HEK293T (cell line): Measurements from ENCODE around the gene ZFPM1.

Experiments
- CTCF ChIA-PET: fragments of 350-600 bp; formaldehyde crosslinking; extraction: SDS; loops from one replicate; lab custom pipeline; 2021; ENCODE audit warnings: antibody characterized with exemption, inconsistent platforms; lab: Yijun Ruan, JAX
- POLR2A ChIA-PET: fragments of 350-600 bp; formaldehyde crosslinking; extraction: SDS; loops from one replicate; lab custom pipeline; 2020; ENCODE audit warnings: antibody characterized with exemption, inconsistent platforms; lab: Yijun Ruan, JAX
- DNase-seq: peaks from one replicate; pipeline ENCODE4 v3.0.0; 2012; ENCODE audit warnings: mixed read lengths; ENCODE audit errors: extremely low spot score
- ARNT ChIP-seq: fragments of 450-650 bp; IDR thresholded peaks from 2 replicates; pipeline ENCODE4 v1.6.1; 2017; ENCODE audit warnings: mild to moderate bottlenecking
- BHLHE40 ChIP-seq: fragments of 450-650 bp; IDR thresholded peaks from 2 replicates; pipeline ENCODE4 v1.6.1; 2016; ENCODE audit warnings: mild to moderate bottlenecking, moderate library complexity, borderline replicate concordance
- CTBP1 ChIP-seq: fragments of 450-650 bp; IDR thresholded peaks from 2 replicates; pipeline ENCODE4 v1.6.1; 2016; ENCODE audit warnings: borderline replicate concordance
- ELF4 ChIP-seq: fragments of 450-650 bp; IDR thresholded peaks from 2 replicates; pipeline ENCODE4 v1.6.1; 2017; ENCODE audit warnings: antibody characterized with exemption
- FOXA1 ChIP-seq: fragments of 450-650 bp; IDR thresholded peaks from 2 replicates; pipeline ENCODE4 v1.6.1; 2016; ENCODE audit warnings: mild to moderate bottlenecking
- FOXK2 ChIP-seq: fragments of 450-650 bp; IDR thresholded peaks from 2 replicates; pipeline ENCODE4 v1.6.1; 2016; ENCODE audit warnings: mild to moderate bottlenecking
- FOXM1 ChIP-seq: fragments of 450-650 bp; IDR thresholded peaks from 2 replicates; pipeline ENCODE4 v1.6.1; 2017; ENCODE audit warnings: mild to moderate bottlenecking, borderline replicate concordance
- HDGF ChIP-seq: fragments of 450-650 bp; IDR thresholded peaks from 2 replicates; pipeline ENCODE4 v1.6.1; 2017; ENCODE audit warnings: antibody characterized with exemption, borderline replicate concordance
- L3MBTL2 ChIP-seq: fragments of 450-650 bp; conservative IDR thresholded peaks from 2 replicates; pipeline ENCODE4 v1.6.1; 2016; ENCODE audit warnings: mild to moderate bottlenecking
- LEF1 ChIP-seq: fragments of 450-650 bp; IDR thresholded peaks from 2 replicates; pipeline ENCODE4 v1.6.1; 2017; ENCODE audit warnings: mild to moderate bottlenecking, borderline replicate concordance
- NFRKB ChIP-seq: fragments of 450-650 bp; IDR thresholded peaks from 2 replicates; pipeline ENCODE4 v1.6.1; 2016; ENCODE audit warnings: mild to moderate bottlenecking, moderate library complexity
- SP1 ChIP-seq: fragments of 450-650 bp; IDR thresholded peaks from 2 replicates; pipeline ENCODE4 v1.6.1; 2017
- SUZ12 ChIP-seq: fragments of 450-650 bp; IDR thresholded peaks from 2 replicates; pipeline ENCODE4 v1.6.1; 2016; ENCODE audit warnings: mild to moderate bottlenecking
- TARDBP ChIP-seq: fragments of 450-650 bp; IDR thresholded peaks from 2 replicates; pipeline ENCODE4 v1.6.1; 2016
- ZNF384 ChIP-seq: fragments of 450-650 bp; IDR thresholded peaks from 2 replicates; pipeline ENCODE4 v1.6.1; 2016
- TF ChIP-seq, protein P1 (sequence below): fragments of 450-650 bp; IDR thresholded peaks from 2 replicates; pipeline ENCODE4 v1.6.1; 2016

ZFPM1 gene

DNA sequence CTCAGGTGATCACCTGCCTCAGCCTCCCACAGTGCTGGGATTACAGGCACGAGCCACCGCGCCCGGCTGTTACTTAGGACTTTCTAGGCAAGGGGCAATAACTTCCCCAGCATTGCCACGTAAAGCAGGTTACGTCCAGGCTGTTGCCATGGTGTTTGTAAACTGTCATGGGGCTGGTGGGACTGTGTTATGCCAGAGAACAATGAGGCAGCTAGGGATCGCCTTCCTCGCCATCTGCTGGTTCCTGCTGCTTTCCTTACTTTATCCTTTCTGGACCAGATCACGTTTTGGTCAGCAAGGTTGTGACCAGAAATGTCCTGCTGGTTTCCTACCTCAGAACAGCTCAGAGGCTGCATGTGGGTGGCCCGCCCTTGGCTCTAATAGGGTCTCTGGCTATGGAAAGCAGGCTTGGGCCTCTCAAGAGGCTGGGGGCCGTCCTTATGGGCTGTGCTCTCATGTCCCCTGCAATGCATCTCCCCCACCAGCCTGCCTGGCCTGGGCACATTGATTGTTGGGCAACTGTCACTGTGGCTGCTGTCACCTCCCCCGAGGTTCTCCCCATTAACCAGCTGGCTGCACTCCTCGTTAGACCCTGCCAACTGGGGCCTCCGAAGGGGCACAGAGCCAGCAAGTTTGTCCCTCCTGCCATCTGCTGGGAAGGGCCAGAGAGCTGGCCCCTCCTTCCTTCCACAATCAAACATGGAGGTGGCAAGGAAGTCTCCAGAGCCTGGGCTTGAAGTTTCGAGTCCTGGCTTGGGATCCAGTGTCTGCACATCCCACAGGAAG, 88.9 kb downstream of the ZFPM1 start:
- no peak for TF ChIP-seq FOXM1
- no peak for TF ChIP-seq SUZ12
- TF ChIP-seq HDGF: no peak
- TF ChIP-seq, protein P1, sequence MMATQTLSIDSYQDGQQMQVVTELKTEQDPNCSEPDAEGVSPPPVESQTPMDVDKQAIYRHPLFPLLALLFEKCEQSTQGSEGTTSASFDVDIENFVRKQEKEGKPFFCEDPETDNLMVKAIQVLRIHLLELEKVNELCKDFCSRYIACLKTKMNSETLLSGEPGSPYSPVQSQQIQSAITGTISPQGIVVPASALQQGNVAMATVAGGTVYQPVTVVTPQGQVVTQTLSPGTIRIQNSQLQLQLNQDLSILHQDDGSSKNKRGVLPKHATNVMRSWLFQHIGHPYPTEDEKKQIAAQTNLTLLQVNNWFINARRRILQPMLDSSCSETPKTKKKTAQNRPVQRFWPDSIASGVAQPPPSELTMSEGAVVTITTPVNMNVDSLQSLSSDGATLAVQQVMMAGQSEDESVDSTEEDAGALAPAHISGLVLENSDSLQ: no peak
- TF ChIP-seq CTBP1: no peak
- TF ChIP-seq ARNT: no peak
- TF ChIP-seq FOXK2: no peak
- TF ChIP-seq TARDBP: no peak
- no peak for TF ChIP-seq BHLHE40
- TF ChIP-seq NFRKB: no peak
- TF ChIP-seq SP1: no peak
- TF ChIP-seq L3MBTL2: no peak
- no peak for TF ChIP-seq ELF4
- no peak for TF ChIP-seq ZNF384
- no peak for TF ChIP-seq LEF1
- TF ChIP-seq FOXA1: no peak
- no peak for DNase-seq
- ChIA-PET CTCF (interaction anchor here (0.5 kb wide), 1 partner anchor 66 kb away, joined by 3 read pairs; no protein-coding TSS in a partner anchor), POLR2A (no interaction called here)

DNA sequence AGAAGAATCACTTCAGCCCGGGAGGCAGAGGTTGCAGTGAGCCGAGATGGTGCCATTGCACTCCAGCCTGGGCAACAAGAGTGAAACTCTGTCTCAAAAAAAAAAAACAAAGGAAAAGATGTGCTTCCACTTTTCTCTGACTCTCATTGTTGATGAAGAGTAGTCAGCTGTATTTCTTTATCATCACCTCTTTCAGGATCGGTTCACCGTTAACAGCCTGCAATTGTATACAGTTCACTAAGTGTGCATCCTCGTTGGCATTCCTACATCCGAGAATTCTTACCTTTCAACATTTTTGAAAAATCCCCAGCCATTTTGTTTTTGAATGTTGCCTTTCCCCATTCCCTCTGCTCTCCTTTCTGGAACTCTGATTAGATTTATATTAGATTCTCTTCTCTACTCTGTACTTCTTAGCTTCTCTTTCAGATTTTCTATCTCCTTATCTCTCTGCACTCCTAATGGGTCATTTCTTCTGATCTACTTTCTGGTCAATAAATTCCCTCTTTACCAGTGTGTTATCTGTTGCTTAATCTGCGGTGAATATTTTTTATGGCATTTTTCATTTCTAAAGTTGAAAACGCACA, 90.2 kb downstream of the ZFPM1 start:
- ChIA-PET POLR2A (no interaction called here), CTCF (no interaction called here)
- no peak for DNase-seq
- TF ChIP-seq BHLHE40 (no peak), SUZ12 (no peak), FOXA1 (no peak), CTBP1 (no peak), ARNT (no peak), FOXK2 (no peak), SP1 (no peak), FOXM1 (no peak), ZNF384 (no peak)
- TF ChIP-seq, protein P1: no peak

DNA sequence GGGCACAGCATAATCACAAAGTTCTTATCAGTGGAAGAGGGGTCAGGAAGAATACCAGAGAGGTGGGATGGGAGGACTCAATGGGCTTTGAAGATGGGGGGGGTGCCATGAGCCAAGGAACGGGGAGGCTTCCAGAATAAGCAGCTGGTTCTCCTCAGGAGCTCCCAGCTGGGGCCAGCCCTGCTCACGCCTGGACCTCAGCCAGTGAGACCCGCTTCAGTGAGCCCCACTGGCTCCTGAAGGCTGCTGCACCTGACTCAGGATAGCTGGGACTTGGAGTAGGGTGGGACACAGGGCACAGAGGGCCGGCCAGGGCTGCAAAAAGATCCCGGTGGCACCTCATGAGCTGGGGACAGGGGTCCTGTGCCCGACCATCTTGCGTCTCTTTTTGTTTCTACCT, 92.7 kb downstream of the ZFPM1 start:
- no peak for TF ChIP-seq FOXM1
- TF ChIP-seq NFRKB: no peak
- TF ChIP-seq L3MBTL2: no peak
- TF ChIP-seq ZNF384: no peak
- TF ChIP-seq LEF1: no peak
- no peak for TF ChIP-seq FOXK2
- TF ChIP-seq, protein P1: no peak
- no peak for TF ChIP-seq TARDBP
- no peak for TF ChIP-seq ARNT
- TF ChIP-seq ELF4: no peak
- TF ChIP-seq FOXA1: no peak
- TF ChIP-seq SP1: no peak
- no peak for TF ChIP-seq SUZ12
- TF ChIP-seq HDGF: no peak
- POLR2A ChIA-PET: interaction anchor here (1.1 kb wide), 1 partner anchor 595 kb away, joined by 3 read pairs; the partner anchor contains the start of gene BANP
- CTCF ChIA-PET: interaction anchor here (1.3 kb wide), 1 partner anchor 13 kb away, joined by 5 read pairs; no protein-coding TSS in a partner anchor
- DNase-seq: no peak

DNA sequence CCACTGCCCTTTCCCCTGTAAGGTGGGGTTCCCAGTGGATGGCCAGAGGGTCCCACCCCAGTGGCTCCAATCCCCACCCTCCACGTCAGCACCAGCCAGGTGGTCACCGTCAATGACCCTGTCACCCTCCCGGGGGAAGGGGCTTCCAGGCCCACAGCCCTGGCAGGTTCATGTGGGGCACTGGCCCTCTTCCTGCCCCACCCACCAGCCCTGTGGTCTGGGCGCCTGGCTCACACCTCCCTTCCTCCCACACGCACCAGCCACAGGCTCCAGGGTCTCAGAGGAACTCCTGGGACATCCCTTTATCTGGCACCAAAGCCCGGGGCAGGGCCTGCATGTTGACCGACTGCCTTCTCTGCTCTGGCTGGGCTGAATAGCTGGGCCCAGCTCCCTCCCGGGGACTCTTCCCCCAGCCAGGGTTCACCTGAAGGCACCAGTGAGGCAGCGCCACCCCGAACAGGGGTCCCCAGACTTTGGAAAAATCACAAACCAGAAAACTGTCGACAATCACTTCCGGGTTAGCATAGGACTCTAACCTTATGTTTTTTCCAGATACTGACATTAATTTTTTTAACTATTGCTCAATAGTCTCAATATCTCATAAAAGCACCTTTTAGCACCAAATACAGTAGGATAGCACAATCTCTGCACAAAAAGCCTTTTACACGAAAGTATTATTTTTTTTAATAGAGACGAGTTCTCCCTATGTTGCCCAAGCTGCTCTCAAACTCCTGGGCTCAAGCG, 95.2 kb downstream of the ZFPM1 start:
- no peak for DNase-seq
- CTCF ChIA-PET: no interaction called here
- TF ChIP-seq FOXM1 (no peak), HDGF (no peak)
- TF ChIP-seq, protein P1: no peak
- POLR2A ChIA-PET: no interaction called here

DNA sequence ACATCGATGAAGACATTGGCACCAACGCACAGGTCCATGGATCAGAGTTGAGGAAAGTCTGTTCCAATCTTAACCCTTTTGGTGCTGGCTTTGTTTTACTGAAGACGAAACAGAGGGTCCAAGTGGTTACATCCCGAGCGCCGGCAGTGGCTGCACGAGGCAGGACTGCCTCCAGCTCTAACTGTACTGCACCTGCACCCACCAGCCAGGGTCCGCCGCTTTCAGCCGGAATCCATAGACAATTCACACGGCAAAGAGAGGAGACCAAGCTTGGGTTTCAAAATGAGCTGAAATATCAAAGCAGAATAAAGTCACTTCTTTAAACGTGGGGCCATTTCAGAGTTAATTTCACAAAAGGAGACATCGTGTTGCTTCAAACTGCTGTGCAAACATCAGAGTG, 95.9 kb downstream of the ZFPM1 start:
- DNase-seq: no peak

More for the DNA sequence above, 95.9 kb downstream of the ZFPM1 start:
- ChIA-PET CTCF (interaction anchor here (1.3 kb wide), 1 partner anchor 10 kb away, joined by 3 read pairs; no protein-coding TSS in a partner anchor), POLR2A (no interaction called here)
- TF ChIP-seq ZNF384: no peak
- no peak for TF ChIP-seq SUZ12
